Activated naive CD8-positive, alpha-beta T cell treated with anti-CD3 and anti-CD28 coated beads, Interleukin-2, amount 50 U/mL, for 16 hours (primary cell): Measurements from ENCODE around the gene CTNNBIP1.
"Not testable (repeated sequence)": the region's sequence is repeated elsewhere in the genome, so short reads cannot be mapped to it uniquely, and the experiment has no call there.

Experiments used
- DNase-seq: peaks from one replicate; pipeline ENCODE4 v3.0.0-alpha.2; 2020; ENCODE audit warnings: low read depth, low spot score

CTNNBIP1 gene

DNA sequence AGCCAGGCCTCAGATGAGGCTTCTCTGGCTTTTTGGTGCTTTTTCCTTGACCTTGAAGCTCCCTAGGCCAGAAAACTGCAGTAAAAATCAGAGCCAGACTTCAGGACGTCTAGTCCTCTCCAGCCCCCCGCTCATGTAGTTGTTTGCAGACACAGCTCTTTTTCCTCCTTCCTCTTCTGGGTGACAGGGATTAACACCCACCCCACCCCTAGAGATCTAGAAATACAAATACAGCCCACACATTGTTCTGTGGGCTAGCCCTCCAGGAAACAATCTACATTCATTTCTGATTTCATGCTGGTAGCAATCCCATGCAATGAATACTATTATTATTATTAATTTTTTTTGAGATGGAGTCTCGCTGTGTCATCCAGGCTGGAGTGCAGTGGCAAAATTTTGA lies 76.4 kb downstream of the CTNNBIP1 start:
- no peak for DNase-seq

DNA sequence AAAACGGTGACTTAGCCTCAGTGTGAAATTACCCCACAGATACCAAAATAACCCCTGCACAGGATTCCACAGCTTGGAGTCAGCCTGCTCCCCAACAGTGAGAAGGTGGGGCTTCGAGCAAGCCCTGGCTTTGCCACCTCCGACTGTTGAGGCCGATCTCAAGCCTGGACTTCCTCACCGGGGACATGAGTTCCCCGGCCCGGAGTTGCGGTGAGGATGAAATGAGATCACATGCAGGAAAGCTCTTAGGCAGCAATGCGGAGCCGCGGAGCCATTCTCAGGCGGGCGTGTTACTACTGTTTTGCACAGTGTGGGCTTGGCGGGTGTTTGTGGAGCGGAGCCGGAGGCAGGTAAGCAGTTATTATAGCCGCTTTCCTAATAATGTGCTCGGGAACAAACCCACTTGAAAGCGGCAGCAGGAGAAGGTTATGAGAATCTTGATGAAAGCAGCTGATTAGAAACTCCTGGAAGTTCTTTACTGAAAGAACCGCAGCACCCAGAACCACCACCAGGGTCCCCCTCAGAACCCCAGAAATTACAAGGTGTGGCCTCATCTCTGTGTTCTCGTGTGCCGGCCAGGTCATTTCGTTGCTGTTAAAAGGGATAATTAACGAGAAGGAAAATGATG lies 82.4 kb downstream of the CTNNBIP1 start:
- no peak for DNase-seq

DNA sequence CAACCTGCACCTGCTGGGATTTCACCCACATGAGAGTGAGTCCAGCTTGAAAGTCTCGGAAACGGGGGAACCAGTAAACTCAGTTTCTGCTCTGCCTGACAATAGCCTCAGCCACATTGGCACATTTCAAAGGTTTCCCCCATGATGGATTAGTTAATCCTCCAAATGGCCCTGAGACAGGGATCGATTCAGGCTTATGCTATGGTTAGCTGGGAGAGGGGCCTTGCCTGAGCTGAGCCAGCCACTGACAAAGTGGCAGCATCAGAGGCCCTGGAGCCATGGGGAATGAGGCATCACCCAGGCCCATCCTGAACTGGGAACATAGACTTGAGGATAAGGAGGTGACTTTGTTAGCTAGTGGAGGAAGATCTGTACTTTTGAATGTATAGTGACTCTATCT lies 83.5 kb downstream of the CTNNBIP1 start:
- DNase-seq: no peak

DNA sequence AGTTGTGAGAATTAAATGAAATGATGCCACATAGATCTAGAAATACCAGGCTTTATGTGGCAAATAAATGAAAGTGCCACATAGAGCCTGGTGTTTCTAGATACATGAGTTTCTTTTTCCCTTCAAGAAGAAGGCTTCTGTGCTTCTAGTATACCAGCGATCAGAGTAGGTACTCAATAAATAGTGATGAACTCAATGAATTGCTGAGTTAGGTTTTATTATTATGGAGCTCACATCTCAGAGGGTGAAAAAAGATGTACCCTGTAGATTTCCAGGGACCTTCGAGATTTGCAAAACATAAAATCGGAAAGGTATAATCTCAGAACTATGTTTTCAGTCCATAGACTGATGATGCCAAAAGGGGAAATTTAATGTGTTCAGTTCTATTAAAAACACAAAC lies 84.0 kb downstream of the CTNNBIP1 start:
- DNase-seq: no peak

DNA sequence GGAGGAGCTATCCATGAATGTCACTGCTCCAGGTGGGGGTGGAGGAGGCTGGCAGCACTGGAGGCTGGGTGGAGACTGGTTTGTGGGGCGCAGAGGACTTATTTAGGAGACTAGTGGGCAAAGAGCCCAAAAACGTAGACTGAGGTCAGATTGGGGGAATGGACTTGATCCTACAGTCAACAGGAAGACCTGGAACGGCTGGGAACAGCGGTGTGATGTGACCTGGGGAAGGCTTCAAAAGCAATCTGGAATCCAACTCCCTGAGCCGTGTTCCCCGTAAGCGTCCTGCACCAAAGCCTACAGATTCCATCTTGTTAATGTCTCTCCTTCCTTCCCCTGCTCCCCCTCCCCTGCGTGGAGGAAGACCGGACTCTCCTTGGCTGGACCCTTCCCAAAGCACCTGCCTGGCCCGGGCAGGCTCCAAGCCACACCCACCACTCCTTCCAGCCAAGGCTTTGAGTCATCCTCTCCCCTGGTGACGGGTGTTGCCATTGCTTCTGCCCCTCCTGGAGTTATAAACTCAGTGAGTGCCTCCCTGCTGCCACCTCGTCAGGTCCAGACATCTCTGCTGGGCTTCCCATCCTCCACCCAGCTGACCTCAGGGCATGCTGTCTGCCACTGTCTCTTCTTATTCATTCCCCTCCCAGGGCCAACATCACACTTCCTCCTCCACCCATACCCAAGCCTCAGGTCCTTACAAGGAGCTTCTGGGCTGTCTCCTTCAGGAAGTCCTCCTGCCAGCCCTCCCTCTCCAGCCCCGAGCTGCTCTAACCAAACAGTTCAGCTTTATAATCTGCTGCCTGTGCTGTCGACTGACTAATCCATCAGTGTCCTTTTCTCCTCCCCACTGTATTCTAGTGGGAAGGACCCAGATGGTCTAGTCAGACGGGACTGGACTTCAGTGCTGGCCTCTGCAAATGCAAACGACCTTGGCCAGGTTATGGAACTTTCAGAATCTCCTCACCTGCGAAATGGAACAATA lies 84.7 kb downstream of the CTNNBIP1 start:
- no peak for DNase-seq

DNA sequence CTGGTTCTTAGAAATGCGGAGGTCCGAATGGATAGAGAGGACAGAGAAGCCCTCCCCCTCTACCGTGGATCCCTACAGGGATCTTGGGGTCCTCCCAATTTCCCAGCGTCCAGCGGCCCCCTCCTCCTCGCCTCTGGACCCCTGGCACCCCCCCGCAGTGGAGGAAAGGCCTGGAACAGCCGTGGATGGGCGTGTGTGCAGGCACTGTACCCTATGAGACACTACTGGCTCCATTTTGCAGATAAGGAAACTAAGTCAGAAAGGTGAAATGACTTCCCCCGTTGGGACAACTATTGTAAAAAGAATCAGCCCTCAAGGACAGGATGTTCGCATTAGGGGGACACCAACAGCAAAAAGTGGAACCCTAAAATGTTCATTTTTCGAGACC lies 85.4 kb downstream of the CTNNBIP1 start:
- DNase-seq: no peak

DNA sequence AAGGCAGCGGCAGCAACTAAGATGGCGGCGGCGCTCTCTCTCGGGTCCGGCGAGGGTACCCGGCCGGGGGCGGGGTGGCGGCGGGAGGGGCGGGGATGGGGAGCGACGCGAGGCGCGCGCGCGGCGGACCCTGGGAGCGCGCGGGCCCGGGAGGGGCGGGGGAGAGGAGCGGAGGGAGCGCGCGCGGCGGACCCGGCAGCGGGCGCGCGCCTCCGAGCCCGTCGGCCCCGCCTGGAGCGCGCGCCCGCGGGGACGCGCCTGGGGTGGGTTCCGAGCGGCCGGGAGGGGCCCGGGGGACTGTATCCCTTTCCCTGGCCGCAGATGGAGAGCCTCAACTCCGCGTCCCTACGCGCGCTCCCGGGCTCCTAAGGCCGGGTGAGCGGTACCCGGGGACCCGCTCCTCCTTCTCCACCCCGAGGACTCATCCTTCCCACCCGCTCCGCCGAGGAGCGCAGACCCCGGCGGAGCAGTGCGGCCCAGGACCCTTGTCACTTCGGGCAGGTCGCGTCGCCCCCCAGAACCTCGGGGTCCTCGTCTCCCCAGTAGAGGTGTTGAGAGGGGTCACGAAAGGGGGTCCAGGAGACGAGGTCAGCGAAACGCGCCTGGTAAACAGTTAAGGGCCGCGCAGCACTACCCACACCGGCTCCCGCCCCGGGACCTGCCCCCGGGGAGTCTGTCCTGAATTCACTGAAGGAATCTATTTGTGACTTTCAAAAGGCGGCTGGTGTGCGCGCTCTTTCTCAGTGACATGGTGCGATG lies 85.9 kb downstream of the CTNNBIP1 start, which contains the start of gene CLSTN1:
Gene CLSTN1 (minus strand): TSS at position 23 of the 759 bp plus-strand sequence. CDS start 232 bp downstream, outside the sequence.
- DNase-seq: peak; percentile 70

DNA sequence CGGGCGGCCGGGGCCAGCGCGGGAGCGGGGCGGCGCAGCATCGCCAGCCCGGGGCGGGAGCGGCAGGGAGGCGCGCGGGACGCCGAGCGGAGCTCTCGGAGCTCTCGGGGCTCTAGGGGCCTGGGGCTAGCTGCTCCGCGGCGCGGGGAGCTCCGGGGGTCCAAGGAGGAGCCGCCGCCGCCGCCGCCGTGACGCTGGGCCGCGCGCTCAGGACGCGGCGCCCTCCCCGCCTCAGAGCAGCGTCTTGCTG lies 86.5 kb downstream of the CTNNBIP1 start:
- DNase-seq: no peak

DNA sequence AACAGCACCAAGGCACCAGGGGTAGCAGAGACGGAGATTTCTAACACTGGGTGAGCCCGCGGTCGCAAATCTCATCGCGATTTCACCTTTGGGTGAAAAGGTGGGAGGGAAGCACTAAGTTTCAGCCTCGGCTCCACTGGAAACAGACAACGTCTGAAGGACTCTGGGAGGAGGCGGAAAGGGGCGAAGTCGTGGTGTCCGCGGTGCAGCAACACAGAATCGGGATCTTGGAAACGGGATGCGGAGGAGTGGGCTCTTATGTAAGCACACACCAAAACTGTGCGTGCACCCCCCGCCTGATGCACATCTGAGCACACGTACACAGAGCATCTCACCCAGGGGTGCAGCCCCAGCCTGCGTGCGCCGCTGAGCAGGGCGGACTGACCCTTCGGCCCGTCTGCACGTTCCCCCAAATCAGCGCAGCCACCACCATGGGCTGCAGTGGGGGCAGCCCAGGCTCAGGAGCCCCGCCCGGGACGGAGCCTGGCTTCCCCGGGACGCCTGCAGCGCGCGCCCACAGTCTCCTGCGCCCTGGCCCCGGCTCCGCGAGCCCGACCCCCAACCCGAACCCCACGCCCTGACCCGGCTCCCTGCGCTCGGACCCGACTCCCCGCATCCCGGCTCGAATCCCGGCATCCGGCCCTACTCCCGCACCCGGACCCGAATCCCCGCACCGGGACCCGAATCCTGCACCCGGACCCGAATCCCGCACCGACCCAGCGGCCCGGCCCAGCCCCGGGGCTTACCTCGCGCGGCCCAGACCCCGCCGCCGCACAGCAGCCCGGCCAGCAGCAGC lies 87.0 kb downstream of the CTNNBIP1 start:
- DNase-seq: no peak

DNA sequence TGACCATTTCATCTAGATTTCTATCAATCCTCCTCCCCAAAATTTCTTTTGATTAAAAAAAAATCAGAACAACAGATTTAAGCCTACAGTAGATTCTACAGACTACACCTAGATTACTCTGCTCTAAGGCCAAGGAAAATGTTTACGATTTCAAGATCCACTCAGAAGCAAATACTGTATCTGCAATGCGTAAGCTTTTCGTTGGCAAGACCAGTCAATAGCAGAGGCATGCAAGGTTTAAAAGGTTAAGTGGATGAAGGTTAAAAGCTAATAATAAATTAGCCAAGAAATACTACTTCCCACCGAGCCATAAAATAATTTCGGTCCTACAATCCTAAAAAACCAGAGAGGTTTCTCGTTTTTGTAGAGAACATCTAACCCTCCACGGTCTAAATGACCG lies 87.6 kb downstream of the CTNNBIP1 start:
- DNase-seq: no peak

DNA sequence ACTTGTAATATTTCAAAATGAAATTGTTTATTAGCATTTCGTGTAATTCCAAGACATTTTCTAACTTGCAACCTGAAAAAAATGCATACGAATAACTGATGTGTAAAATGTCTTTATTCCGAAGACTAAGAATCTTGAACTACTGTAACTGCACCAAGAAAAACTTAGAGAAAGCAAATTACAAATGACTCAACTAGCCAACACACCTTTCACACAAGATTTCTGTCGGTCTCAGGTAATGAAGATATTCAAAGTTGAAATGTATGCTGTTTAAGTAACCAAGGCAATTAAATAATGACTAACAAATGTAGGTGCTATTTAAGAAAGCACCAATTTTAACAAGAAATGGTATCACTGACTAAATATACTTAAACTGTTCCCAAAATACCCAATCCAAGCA lies 88.4 kb downstream of the CTNNBIP1 start:
- DNase-seq: no peak

DNA sequence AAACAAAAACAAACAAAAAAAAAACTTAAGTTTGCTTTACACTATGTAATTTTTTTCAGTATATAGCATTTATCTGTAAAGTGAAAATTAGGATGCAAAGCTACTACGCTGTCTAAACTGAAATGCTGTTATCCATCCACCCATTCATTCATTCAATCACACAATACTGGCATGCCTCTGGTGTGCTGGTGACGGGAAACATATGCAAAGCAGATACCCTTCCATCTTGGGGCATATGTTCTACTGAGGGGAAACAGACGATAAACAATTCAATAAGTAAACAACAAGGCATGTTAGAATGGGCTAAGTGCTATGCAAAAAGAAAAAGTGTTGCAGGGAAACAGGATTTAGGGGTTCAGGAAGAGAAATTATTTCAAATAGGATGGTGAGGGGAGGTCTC lies 89.5 kb downstream of the CTNNBIP1 start:
- no peak for DNase-seq

DNA sequence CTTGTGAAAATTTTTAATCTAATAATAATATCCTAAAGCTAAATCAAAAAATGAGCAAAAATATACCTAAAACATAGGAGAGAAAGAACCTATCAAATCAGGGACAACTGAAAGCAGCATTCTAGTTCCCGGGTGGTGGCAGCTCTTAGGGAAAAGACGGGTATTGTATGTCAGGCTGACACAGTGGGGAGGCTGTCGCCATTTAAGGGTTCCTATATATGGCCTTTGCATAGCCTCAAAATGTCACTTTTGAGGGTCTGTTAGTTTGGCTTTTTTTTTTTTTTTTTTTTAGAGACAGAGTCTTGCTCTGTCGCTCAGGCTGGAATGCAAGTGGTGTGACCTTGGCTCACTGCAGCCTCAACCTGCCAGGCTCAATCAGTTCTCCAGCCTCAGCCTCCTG lies 92.3 kb downstream of the CTNNBIP1 start:
- DNase-seq: no peak

DNA sequence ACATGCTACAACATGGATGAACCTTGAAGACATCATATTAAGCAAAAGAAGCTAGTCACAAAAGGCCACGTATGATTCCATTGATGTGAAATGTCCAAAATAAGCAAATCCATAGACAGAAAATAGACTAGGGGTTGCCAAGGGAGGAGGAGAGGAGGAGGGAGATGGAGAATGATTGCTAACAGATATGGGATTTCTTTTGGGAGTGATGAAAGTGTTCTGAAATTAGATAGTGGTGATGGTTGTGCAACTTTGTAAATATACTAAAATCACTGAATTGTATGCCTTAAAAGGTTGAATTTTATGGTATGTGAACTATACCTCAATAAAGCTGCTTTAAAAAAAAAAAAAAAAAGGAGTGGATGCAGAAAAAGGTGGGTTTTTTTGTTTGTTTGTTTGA lies 93.9 kb downstream of the CTNNBIP1 start:
- no peak for DNase-seq

DNA sequence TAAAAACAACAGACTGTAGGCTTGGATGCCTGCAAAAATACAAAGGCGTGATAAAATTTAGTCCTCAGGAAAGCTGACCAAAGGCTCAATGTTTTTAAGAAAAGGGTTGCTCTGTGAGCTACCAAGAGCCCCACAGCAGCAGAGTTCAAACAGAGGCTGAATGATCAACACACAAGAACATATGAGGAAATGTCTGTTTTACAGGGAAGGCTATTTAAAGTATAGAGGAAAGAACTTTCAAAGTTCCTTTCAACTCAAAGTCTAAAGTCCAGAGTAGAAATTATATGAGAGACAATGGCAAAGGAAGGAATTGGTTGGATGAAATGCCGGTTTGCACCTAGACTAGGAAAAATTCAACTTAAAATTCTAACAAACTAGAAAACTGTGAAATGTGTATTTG lies 94.9 kb downstream of the CTNNBIP1 start:
- DNase-seq: no peak

DNA sequence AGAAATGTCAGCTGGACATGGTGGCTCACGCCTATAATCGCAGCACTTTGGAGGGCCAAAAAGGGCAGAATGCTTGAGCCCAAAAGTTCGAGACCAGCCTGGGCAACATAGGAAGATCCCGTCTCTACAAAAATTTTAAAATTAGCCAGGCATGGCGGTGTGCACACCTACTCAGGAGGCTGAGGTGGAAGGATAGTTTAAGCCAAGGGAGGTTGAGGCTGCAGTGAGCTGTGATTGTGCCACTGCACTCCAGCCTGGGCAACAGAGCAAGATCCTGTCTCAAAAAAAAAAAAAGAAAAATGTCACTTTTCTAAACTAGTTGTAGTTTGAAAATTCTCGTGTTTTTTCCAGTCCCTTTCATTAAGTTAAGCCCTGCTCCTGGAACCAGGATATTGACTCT lies 95.5 kb downstream of the CTNNBIP1 start:
- DNase-seq: no peak

DNA sequence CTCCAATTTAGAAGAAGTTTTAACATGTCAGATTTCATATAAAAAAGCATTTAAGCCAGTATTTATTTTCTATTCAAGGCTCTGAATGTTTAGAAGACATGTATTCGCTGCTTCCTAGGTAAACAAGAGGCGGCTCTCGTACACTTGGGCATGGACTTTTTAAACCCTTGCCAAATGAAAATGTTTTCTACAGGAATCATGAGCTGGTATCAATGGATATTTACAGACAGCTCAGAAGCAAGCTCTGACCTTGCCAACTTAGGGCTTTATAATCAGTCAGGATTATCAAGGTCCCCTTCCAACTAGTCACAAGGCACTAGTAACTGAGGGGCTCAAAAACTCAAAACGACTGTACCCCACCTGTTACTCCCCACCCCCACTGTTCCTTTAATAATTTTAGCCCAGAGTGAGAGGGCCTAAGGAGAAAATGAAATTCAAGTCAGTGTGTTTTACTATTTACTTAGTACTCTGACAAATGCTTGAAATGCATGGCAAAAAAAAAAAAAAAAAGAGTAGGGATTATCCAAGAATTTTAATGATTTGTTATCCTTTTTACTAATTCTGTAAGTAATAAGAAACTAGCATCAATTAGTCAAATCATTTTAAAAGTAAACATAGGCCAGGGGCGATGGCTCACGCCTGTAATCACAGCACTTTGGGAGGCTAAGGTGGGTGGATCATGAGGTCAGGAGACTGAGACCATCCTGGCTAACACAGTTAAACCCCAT lies 98.7 kb downstream of the CTNNBIP1 start:
- no peak for DNase-seq

DNA sequence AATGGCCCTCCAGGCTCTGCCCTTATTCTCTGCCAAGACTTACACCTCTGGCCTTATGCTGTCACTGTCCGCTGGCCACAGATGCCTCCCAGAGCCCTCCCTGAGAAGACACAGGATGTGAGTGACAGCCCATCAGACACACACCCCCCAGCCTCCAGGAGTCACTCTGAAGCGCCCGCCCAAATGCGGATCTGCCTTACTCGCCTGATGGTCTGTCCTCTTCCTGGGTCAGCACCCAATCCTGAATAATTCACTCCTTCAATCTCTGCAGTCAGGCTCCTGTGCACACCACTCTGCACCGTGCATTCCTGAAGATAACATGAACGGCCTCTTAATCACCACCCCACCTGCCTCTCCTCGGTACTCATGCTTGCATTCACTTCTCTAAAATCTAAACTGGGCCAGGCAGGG lies 101.0 kb downstream of the CTNNBIP1 start:
- no peak for DNase-seq

DNA sequence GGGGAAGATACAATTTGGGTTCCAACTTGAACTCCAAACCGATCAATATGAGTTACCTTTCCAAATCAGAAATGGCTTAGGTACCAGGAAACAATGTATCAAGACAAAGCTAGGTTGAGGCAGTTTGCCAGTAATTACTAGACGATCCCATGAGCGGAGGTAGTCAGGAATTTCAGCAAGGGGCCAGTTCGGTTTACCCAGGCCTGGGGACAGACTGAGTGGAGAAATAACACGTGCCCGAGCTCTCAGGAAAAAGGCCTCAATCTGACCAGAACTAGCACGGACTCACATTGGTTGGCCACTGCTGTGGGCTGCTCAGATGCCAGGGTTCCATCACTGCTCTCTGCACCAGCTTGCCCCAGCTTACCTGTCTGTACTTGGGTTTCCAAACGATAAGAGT lies 101.6 kb downstream of the CTNNBIP1 start:
- DNase-seq: no peak

DNA sequence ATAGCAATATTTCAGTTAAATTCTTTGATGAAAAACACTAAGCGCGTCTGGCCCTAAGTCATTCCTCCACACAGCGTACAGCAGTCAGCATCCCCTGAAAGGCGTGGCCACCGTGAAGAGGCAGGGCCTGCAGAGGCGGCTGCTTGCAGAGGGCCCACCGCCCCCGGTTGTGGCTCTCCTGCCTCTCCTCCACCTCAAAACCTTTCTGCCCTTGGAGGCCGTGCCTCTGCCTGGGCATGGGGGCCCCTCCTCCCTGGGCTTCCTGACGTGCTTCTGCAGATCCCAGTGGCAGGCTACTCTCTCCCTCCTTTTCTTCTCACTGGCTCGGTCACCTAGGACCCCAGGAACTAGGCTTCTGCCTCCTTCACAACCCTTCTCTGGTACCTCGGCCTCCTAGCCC lies 102.5 kb downstream of the CTNNBIP1 start:
- no peak for DNase-seq

DNA sequence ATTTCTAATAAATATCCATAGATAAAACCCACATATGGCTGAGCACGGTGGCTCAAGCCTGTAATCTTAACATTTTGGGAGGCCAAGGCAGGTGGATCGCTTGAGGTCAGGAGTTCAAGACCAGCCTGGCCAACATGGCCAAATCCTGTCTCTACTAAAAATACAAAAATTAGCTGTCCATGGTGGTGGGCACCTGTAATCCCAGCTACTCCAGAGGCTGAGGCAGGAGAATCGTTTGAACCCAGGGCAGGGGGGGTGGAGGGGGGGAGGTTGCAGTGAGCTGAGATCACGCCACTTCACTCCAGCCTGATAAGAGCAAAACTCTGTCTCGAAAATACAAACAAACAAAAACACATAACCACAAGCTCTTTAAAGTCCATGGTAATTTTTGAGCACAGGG lies 104.1 kb downstream of the CTNNBIP1 start:
- not testable (repeated sequence) for DNase-seq
